Measurements from ENCODE around the gene VPS13A. TPM values are rescaled to one million over a fixed set of nuclear protein-coding genes. Genes with fewer than 3 reads are reported as not detected.
"Not testable (repeated sequence)": the region's sequence is repeated elsewhere in the genome, so short reads cannot be mapped to it uniquely, and the experiment has no call there.

The VPS13A gene
- total RNA-seq, 4 donors from 2014 or later: 16.4 to 51.0 (median 29.4) TPM

- in situ Hi-C loops (cut with MboI; ENCODE audit: low sequenced_read_pairs in 4 of 4) (no loop called here), intact Hi-C loops (cut with DNase I; ENCODE audit: low total_unique reads) (no loop called here)
- Histone ChIP-seq H3K36me3 (peaks cover 0 to 13% of the 10 kb centered on the region in 2 donors), H3K4me3 (no peak overlapping the region), H3K4me1 (no peaks in the 10 kb centered on the region), H3K9me3 (no peaks in the 10 kb centered on the region), H3K27ac (no peak overlapping the region), H3K27me3 (no peaks in the 10 kb centered on the region)
- no peak for TF ChIP-seq CTCF (IDR thresholded peaks at IDR 0.05 in 4 of 5, conservative IDR thresholded peaks at IDR 0.05 in 1 of 5)
- TF ChIP-seq POLR2A (IDR thresholded peaks at IDR 0.05): no peak
- no peak for DNase-seq
- no peak for ATAC-seq
Observed at GRCh38 chr9:77399964-77400363, 222.6 kb downstream of the VPS13A start.

- in situ Hi-C loops (cut with MboI; ENCODE audit: low sequenced_read_pairs in 4 of 4): no loop called here
- Histone ChIP-seq H3K27ac (no peak overlapping the region), H3K36me3 (peaks cover 0 to 36% of the 10 kb centered on the region in 2 donors), H3K4me3 (no peak overlapping the region), H3K9me3 (no peaks in the 10 kb centered on the region), H3K4me1 (no peaks in the 10 kb centered on the region), H3K27me3 (no peaks in the 10 kb centered on the region)
- TF ChIP-seq CTCF (IDR thresholded peaks at IDR 0.05 in 4 of 5, conservative IDR thresholded peaks at IDR 0.05 in 1 of 5): no peak
- no peak for TF ChIP-seq POLR2A (IDR thresholded peaks at IDR 0.05)
- intact Hi-C loops (cut with DNase I; ENCODE audit: low total_unique reads): no loop called here
- ATAC-seq: no peak
- no peak for DNase-seq
Observed at GRCh38 chr9:77402286-77402685, 225.0 kb downstream of the VPS13A start.

DNA sequence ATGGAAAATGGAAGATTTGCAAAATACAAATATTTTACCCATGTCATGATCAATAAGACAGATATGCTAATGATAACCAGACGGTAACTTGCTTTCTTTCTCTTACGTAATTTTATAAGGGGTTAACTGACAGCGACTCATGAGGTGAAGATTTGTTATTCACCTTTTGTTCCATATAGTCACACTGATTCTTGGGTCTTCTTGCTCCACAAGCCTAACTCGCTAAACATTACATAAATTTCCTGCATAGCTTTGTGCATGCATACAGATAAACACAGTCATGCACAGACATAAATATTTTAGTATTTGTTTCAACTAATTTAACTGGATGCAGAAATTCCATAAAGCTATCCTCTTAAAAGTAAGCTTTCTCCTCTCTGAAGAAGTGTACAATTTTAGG lies 225.9 kb downstream of the VPS13A start:
- in situ Hi-C loops (cut with MboI; ENCODE audit: low sequenced_read_pairs in 4 of 4): no loop called here
- no peaks in the 10 kb centered on the region for H3K27me3 ChIP-seq
- no peak for TF ChIP-seq CTCF (IDR thresholded peaks at IDR 0.05 in 4 of 5, conservative IDR thresholded peaks at IDR 0.05 in 1 of 5)
- no peak for TF ChIP-seq POLR2A (IDR thresholded peaks at IDR 0.05)
- no peaks in the 10 kb centered on the region for H3K4me1 ChIP-seq
- peaks cover 0 to 45% of the 10 kb centered on the region in 2 donors for H3K36me3 ChIP-seq
- intact Hi-C loops (cut with DNase I; ENCODE audit: low total_unique reads): no loop called here
- no peak overlapping the region for H3K4me3 ChIP-seq
- no peak overlapping the region for H3K27ac ChIP-seq
- H3K9me3 ChIP-seq: no peaks in the 10 kb centered on the region
- ATAC-seq (no peak), DNase-seq (no peak)

GRCh38 chr9:77408521-77408920 lies 231.2 kb downstream of the VPS13A start:
- peaks cover 0 to 47% of the 10 kb centered on the region in 2 donors for H3K36me3 ChIP-seq
- ATAC-seq; DNase-seq; H3K27me3 ChIP-seq; intact Hi-C loops (cut with DNase I; ENCODE audit: low total_unique reads); H3K27ac ChIP-seq; H3K4me3 ChIP-seq; H3K4me1 ChIP-seq; H3K9me3 ChIP-seq; in situ Hi-C loops (cut with MboI; ENCODE audit: low sequenced_read_pairs in 4 of 4): not testable (repeated sequence)

GRCh38 chr9:77417566-77417965 lies 240.2 kb downstream of the VPS13A start:
- no peak for DNase-seq
- H3K27ac ChIP-seq: no peak overlapping the region
- no peak overlapping the region for H3K4me3 ChIP-seq
- ATAC-seq: peak; percentile 30 to 45
- H3K36me3 ChIP-seq: peaks cover 0 to 7% of the 10 kb centered on the region in 2 donors
- H3K4me1 ChIP-seq: no peaks in the 10 kb centered on the region
- intact Hi-C loops (cut with DNase I; ENCODE audit: low total_unique reads): no loop called here
- no peaks in the 10 kb centered on the region for H3K27me3 ChIP-seq
- no peaks in the 10 kb centered on the region for H3K9me3 ChIP-seq
- TF ChIP-seq CTCF (IDR thresholded peaks at IDR 0.05 in 4 of 5, conservative IDR thresholded peaks at IDR 0.05 in 1 of 5): no peak
- no peak for TF ChIP-seq POLR2A (IDR thresholded peaks at IDR 0.05)
- in situ Hi-C loops (cut with MboI; ENCODE audit: low sequenced_read_pairs in 4 of 4): no loop called here
